HL-60 (cell line): ENCODE results near the gene PAK4.

Experiments used
- DNase-seq, 2 experiments: peaks; one replicate each; pipeline ENCODE4 v3.0.0-alpha.2; 2010 to 2020; ENCODE audit warnings: low read depth in 1 of 2, low spot score in 1 of 2
- H3K27ac ChIP-seq: fragments of 250-450 bp; sonication (Bioruptor Pico); replicated peaks from 2 replicates; pipeline ENCODE4 v1.5.1; 2020; ENCODE audit warnings: mild to moderate bottlenecking, moderate library complexity
- H3K27me3 ChIP-seq: fragments of 250-450 bp; sonication (Bioruptor Pico); 2 replicates; pipeline ENCODE4 v1.5.1; 2021; ENCODE audit warnings: mild to moderate bottlenecking, moderate library complexity; ENCODE audit not compliant: insufficient read depth, poor library complexity, severe bottlenecking
- H3K4me3 ChIP-seq: replicated peaks from 2 replicates; pipeline ENCODE4 v1.5.1; 2011; ENCODE audit warnings: mild to moderate bottlenecking, control low read depth, low read length; ENCODE audit not compliant: insufficient read depth
- GABPA ChIP-seq: IDR thresholded peaks from 2 replicates; pipeline ENCODE4 v1.6.1; 2012; ENCODE audit warnings: low read depth
- POLR2AphosphoS5 ChIP-seq: IDR thresholded peaks from 2 replicates; pipeline ENCODE4 v1.6.1; 2012; ENCODE audit warnings: low read depth
- SPI1 ChIP-seq: IDR thresholded peaks from 2 replicates; pipeline ENCODE4 v1.6.1; 2012; ENCODE audit warnings: low read depth, mild to moderate bottlenecking, borderline replicate concordance
- TF ChIP-seq, protein P1 (sequence below): IDR thresholded peaks from 2 replicates; pipeline ENCODE4 v1.6.1; 2012; ENCODE audit warnings: low read depth; ENCODE audit not compliant: insufficient replicate concordance
- TF ChIP-seq, protein P2 (sequence below): IDR thresholded peaks from one replicate; pipeline ENCODE4 v1.5.1; 2011; ENCODE audit warnings: low read length, control low read depth, inconsistent platforms; ENCODE audit not compliant: insufficient read depth

PAK4 gene

DNA sequence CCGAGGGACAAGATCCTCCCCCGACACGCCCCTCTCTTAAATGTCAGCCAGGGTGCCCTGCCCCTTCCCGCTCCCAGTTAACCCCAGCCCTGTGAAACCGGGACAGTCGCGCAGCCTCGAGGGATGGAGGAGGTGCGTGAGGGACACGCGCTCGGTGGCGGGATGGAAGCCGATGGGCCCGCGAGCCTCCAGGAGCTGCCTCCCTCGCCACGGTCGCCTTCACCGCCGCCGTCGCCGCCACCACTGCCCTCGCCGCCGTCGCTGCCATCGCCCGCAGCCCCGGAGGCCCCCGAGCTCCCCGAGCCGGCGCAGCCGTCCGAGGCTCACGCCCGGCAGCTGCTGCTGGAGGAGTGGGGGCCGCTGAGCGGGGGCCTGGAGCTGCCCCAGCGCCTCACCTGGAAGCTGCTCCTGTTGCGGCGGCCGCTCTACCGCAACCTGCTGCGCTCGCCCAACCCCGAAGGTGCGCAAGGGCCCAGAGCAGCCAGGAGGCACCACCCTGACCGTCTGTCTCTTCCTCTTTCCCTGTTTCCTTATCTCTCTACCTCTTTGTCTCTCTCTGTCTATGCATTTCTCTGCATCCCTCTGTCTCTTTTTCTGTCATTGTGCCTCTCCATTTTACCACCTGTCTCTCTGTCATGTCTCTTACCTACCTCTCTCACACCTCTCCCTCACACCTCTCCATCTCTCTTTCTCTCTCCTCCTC, 71.4 kb downstream of the PAK4 start, which contains the start of gene NCCRP1:
Gene NCCRP1, plus strand, starts transcription at position 105 of the 703 bp plus-strand sequence. Its CDS starts 19 bp downstream, at position 124.
- peaks cover 46% of the 10 kb centered on the region for H3K27me3 ChIP-seq
- TF ChIP-seq, protein P1, sequence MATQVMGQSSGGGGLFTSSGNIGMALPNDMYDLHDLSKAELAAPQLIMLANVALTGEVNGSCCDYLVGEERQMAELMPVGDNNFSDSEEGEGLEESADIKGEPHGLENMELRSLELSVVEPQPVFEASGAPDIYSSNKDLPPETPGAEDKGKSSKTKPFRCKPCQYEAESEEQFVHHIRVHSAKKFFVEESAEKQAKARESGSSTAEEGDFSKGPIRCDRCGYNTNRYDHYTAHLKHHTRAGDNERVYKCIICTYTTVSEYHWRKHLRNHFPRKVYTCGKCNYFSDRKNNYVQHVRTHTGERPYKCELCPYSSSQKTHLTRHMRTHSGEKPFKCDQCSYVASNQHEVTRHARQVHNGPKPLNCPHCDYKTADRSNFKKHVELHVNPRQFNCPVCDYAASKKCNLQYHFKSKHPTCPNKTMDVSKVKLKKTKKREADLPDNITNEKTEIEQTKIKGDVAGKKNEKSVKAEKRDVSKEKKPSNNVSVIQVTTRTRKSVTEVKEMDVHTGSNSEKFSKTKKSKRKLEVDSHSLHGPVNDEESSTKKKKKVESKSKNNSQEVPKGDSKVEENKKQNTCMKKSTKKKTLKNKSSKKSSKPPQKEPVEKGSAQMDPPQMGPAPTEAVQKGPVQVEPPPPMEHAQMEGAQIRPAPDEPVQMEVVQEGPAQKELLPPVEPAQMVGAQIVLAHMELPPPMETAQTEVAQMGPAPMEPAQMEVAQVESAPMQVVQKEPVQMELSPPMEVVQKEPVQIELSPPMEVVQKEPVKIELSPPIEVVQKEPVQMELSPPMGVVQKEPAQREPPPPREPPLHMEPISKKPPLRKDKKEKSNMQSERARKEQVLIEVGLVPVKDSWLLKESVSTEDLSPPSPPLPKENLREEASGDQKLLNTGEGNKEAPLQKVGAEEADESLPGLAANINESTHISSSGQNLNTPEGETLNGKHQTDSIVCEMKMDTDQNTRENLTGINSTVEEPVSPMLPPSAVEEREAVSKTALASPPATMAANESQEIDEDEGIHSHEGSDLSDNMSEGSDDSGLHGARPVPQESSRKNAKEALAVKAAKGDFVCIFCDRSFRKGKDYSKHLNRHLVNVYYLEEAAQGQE: no peak
- TF ChIP-seq GABPA (no peak), SPI1 (no peak; the same call in 1 of the 2 replicates), POLR2AphosphoS5 (no peak)
- TF ChIP-seq, protein P2, sequence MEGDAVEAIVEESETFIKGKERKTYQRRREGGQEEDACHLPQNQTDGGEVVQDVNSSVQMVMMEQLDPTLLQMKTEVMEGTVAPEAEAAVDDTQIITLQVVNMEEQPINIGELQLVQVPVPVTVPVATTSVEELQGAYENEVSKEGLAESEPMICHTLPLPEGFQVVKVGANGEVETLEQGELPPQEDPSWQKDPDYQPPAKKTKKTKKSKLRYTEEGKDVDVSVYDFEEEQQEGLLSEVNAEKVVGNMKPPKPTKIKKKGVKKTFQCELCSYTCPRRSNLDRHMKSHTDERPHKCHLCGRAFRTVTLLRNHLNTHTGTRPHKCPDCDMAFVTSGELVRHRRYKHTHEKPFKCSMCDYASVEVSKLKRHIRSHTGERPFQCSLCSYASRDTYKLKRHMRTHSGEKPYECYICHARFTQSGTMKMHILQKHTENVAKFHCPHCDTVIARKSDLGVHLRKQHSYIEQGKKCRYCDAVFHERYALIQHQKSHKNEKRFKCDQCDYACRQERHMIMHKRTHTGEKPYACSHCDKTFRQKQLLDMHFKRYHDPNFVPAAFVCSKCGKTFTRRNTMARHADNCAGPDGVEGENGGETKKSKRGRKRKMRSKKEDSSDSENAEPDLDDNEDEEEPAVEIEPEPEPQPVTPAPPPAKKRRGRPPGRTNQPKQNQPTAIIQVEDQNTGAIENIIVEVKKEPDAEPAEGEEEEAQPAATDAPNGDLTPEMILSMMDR: no peak
- H3K27ac ChIP-seq: no peak within 1 kb of the TSS
- H3K4me3 ChIP-seq: no peak within 1 kb of the TSS
- no peak for DNase-seq

DNA sequence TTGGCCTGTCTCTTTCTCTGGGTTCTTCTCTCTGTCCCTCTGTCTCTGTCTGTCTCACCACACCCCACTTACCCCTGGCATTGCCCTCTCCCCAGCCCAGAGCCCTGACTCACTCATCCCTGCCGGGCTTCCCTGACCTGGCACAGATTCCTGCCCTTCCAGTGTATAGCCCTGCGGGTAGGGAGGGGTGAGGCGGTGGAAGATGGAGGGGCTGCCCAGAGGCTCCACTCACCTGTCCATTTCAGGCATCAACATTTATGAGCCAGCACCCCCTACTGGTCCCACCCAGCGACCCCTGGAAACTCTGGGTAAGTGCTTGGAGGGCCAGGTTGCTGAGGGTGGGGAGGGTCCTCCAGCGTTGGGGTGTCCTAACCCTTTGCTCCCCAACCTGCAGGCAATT, 72.2 kb downstream of the PAK4 start:
- TF ChIP-seq POLR2AphosphoS5: no peak
- TF ChIP-seq, protein P2: no peak
- no peak for TF ChIP-seq SPI1
- no peak for TF ChIP-seq GABPA
- TF ChIP-seq, protein P1: no peak
- Histone ChIP-seq H3K27ac (no peak overlapping the region), H3K27me3 (peaks cover 48% of the 10 kb centered on the region), H3K4me3 (no peak overlapping the region)
- DNase-seq: no peak

DNA sequence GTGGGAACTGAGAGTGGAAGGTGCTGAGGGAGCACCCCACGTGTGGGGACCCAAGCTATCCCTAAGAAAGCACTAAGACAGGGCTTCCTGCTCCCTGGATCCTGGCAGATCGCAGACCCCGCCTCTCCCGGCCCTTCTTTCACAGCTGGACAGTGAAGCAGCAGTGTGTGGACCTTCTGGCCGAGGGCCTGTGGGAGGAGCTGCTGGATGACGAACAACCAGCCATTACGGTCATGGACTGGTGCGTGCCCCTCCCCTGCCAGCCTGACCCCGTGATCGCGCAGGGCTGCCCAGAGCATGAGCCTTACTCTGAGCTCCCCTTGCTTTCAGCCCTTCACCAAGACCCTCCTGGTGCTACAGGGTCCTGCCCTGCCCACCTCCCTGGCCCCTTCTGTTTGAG, 73.4 kb downstream of the PAK4 start:
- H3K4me3 ChIP-seq: no peak overlapping the region
- peaks cover 59% of the 10 kb centered on the region for H3K27me3 ChIP-seq

More for the DNA sequence above, 73.4 kb downstream of the PAK4 start:
- TF ChIP-seq, protein P2: no peak
- TF ChIP-seq POLR2AphosphoS5 (no peak), GABPA (no peak), SPI1 (no peak)
- TF ChIP-seq, protein P1: no peak
- DNase-seq: no peak
- no peak overlapping the region for H3K27ac ChIP-seq
